ENCODE data around the gene CDC42SE1. TPM values are rescaled to one million over a fixed set of nuclear protein-coding genes. Genes with fewer than 3 reads are reported as not detected.

Gene CDC42SE1
- total RNA-seq, 1 experiment from 2014 or later, result 62.8 TPM

DNA sequence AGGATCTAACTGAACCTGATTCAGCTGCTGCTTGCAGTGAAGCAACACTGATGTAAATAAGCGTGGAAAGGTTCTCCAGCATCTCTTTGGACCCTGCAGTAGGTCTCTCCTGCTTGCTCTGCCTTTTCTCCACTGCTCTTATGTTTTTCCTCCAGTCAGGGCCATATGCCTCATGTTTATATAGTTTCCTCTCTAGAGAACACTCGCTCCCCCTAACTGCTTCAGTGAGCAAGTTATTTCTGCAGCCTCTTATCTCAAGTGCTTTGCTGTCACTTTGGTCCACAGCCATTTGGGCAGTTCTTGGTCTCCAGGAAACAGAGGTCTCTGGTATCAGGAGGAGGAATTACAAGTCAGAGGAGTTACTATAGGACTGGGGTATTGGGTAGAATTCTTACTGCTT lies 45.9 kb downstream of the CDC42SE1 start:
- Histone ChIP-seq H2AFZ (no peak overlapping the region), H3K9me3 (ENCODE audit: insufficient read depth, low read depth) (no peaks in the 10 kb centered on the region), H3K9me2 (ENCODE audit: insufficient read depth) (no peaks in the 10 kb centered on the region), H3K36me3 (ENCODE audit: low read depth) (0 out of 2 replicates have a peak, but pooled peaks cover 6% of the 10 kb centered on the region), H3K27me3 (ENCODE audit: insufficient read depth, low read depth) (no peaks in the 10 kb centered on the region), H3K79me2 (ENCODE audit: low read depth) (peaks cover 23% of the 10 kb centered on the region), H3F3A (ENCODE audit: insufficient read depth, low read depth) (no peaks in the 10 kb centered on the region; the same call in none of the 2 replicates), H3K27ac (no peak overlapping the region), H4K20me1 (ENCODE audit: insufficient read depth) (no peaks in the 10 kb centered on the region), H3K4me3 (no peak overlapping the region), H3K4me1 (replicated peaks; ENCODE audit: insufficient read depth) (peaks cover 7% of the 10 kb centered on the region; the same call in 1 of the 2 replicates), H3K4me2 (no peak overlapping the region)
- ChIA-PET POLR2A (ENCODE audit: unreplicated experiment) (no interaction called here), CTCF (no interaction called here)
- TF ChIP-seq EZH2 (IDR thresholded peaks at IDR 0.05; ENCODE audit: low read depth), result no peak
- TF ChIP-seq, protein P1, sequence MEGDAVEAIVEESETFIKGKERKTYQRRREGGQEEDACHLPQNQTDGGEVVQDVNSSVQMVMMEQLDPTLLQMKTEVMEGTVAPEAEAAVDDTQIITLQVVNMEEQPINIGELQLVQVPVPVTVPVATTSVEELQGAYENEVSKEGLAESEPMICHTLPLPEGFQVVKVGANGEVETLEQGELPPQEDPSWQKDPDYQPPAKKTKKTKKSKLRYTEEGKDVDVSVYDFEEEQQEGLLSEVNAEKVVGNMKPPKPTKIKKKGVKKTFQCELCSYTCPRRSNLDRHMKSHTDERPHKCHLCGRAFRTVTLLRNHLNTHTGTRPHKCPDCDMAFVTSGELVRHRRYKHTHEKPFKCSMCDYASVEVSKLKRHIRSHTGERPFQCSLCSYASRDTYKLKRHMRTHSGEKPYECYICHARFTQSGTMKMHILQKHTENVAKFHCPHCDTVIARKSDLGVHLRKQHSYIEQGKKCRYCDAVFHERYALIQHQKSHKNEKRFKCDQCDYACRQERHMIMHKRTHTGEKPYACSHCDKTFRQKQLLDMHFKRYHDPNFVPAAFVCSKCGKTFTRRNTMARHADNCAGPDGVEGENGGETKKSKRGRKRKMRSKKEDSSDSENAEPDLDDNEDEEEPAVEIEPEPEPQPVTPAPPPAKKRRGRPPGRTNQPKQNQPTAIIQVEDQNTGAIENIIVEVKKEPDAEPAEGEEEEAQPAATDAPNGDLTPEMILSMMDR (conservative IDR thresholded peaks at IDR 0.05), result no peak
- intact Hi-C loops (cut with micrococcal nuclease; ENCODE audit: unreplicated experiment), result no loop called here
- DNase-seq, result no peak
- no TSS peak for BruUV-seq (replicated peaks)

DNA sequence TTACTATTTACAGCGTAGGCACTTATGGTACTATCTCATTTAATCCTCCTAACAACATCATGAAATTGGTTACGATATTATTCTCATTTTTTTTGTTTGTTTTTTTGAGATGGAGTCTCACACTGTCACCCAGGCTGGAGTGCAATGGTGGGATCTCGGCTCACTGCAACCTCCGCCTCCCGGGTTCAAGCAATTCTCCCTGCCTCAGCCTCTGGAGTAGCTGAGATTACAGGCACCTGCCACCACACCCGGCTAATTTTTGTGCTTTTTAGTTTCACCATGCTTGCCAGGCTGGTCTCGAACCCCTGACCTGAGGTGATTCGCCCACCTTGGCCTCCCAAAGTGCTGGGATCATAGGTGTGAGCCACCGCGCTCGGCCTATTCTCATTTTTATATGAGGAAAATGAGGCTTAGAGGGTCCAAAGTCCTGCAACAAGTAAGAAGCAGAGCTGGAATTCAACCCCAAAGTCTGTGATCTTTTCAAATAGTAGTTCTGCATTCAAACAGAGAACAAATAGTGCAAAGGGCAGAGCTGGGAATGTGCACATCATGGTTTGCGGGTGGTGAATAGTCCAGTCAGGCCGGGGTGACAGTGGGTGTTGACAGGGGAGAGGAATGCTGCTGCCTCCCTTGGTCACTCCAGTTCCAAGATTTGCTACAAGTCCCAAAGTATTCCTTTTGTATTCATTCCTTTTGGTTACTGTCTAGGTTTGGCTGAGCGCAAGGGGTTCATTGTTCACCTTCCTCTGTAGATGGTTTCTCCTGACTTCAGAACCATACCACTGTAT lies 46.5 kb downstream of the CDC42SE1 start:
- H3K27ac ChIP-seq, result no peak overlapping the region
- peaks cover 8% of the 10 kb centered on the region for H3K4me1 ChIP-seq (replicated peaks; ENCODE audit: insufficient read depth)
- H3K36me3 ChIP-seq (ENCODE audit: low read depth), result 0 out of 2 replicates have a peak, but pooled peaks cover 3% of the 10 kb centered on the region
- peaks cover 24% of the 10 kb centered on the region for H3K79me2 ChIP-seq (ENCODE audit: low read depth)
- DNase-seq, result no peak
- intact Hi-C loops (cut with micrococcal nuclease; ENCODE audit: unreplicated experiment), result no loop called here
- no peaks in the 10 kb centered on the region for H3K9me2 ChIP-seq (ENCODE audit: insufficient read depth)
- H2AFZ ChIP-seq, result no peak overlapping the region
- no peak for TF ChIP-seq EZH2 (IDR thresholded peaks at IDR 0.05; ENCODE audit: low read depth)
- TF ChIP-seq, protein P1 (conservative IDR thresholded peaks at IDR 0.05), result no peak
- no peaks in the 10 kb centered on the region for H3K27me3 ChIP-seq (ENCODE audit: insufficient read depth, low read depth)
- no TSS peak for BruUV-seq (replicated peaks)
- no peaks in the 10 kb centered on the region for H4K20me1 ChIP-seq (ENCODE audit: insufficient read depth)
- POLR2A ChIA-PET (ENCODE audit: unreplicated experiment), result no interaction called here
- no peak overlapping the region for H3K4me3 ChIP-seq
- H3K9me3 ChIP-seq (ENCODE audit: insufficient read depth, low read depth), result no peaks in the 10 kb centered on the region
- H3F3A ChIP-seq (ENCODE audit: insufficient read depth, low read depth), result peaks cover 1% of the 10 kb centered on the region
- no peak overlapping the region for H3K4me2 ChIP-seq
- CTCF ChIA-PET, result no interaction called here

DNA sequence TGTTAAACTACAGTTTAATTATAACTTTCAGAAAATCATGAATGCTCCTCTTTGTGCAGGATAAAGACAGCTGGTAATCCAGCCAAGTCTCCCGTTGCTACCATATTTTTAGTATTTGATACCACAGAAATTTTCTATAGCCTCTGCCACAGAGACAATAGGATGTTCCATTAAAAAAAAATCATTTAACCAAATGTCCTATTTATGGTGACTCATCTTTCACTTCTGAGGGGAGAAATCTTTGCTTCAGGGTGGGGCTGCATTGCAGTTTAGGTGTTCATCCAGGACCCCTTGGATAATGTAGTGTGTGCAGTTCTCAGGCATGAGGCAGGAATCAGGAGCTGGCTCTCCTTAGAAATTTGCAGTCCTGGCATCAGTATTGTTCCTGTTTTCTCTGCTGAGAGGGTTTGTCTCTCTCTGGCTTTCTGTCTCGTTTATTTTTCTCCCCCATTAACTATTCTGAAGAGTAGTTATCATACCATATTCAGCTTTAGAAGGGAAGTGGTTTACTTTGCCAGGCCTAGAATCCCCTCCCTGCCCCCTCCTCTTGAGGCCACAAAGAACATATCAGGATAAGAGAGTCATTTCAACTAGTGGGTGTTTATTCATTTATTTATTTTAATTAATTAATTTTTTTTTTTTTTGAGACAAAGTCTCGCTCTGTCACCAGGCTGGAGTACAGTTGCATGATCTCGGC lies 48.1 kb downstream of the CDC42SE1 start:
- intact Hi-C loops (cut with micrococcal nuclease; ENCODE audit: unreplicated experiment), result no loop called here
- ChIA-PET POLR2A (ENCODE audit: unreplicated experiment) (no interaction called here), CTCF (interaction anchor here (0.5 kb wide), 1 partner anchor 90 kb away, joined by 6 read pairs; no protein-coding TSS in a partner anchor)
- no peak overlapping the region for H3K27ac ChIP-seq
- no peak overlapping the region for H3K4me3 ChIP-seq
- H3K4me1 ChIP-seq (replicated peaks; ENCODE audit: insufficient read depth), result peaks cover 24% of the 10 kb centered on the region
- no peaks in the 10 kb centered on the region for H3K9me3 ChIP-seq (ENCODE audit: insufficient read depth, low read depth)
- H3F3A ChIP-seq (ENCODE audit: insufficient read depth, low read depth), result peaks cover 15% of the 10 kb centered on the region
- H3K27me3 ChIP-seq (ENCODE audit: insufficient read depth, low read depth), result no peaks in the 10 kb centered on the region
- H3K9me2 ChIP-seq (ENCODE audit: insufficient read depth), result no peaks in the 10 kb centered on the region
- no peak overlapping the region for H2AFZ ChIP-seq
- no peak overlapping the region for H3K4me2 ChIP-seq
- no peaks in the 10 kb centered on the region for H3K36me3 ChIP-seq (ENCODE audit: low read depth)
- no TSS peak for BruUV-seq (replicated peaks)
- H3K79me2 ChIP-seq (ENCODE audit: low read depth), result peaks cover 24% of the 10 kb centered on the region
- TF ChIP-seq EZH2 (IDR thresholded peaks at IDR 0.05; ENCODE audit: low read depth), result no peak
- TF ChIP-seq, protein P1 (conservative IDR thresholded peaks at IDR 0.05), result no peak
- no peaks in the 10 kb centered on the region for H4K20me1 ChIP-seq (ENCODE audit: insufficient read depth)
- DNase-seq, result no peak

Data from PC-9 (cell line).